Stimulated activated CD8-positive, alpha-beta memory T cell treated with anti-CD3 and anti-CD28 coated beads, Interleukin-4, amount 100 ng/mL, for 1 hour (primary cell): ENCODE measurements around the gene MAPK1.
"Not testable (repeated sequence)": the region's sequence is repeated elsewhere in the genome, so short reads cannot be mapped to it uniquely, and the experiment has no call there.

ENCODE experiments used
- DNase-seq, 2 donors: peaks; one replicate each; pipeline ENCODE4 v3.0.0-alpha.2; 2020; ENCODE audit warnings: low read depth in 2 of 2, low spot score in 1 of 2

Gene MAPK1

DNA sequence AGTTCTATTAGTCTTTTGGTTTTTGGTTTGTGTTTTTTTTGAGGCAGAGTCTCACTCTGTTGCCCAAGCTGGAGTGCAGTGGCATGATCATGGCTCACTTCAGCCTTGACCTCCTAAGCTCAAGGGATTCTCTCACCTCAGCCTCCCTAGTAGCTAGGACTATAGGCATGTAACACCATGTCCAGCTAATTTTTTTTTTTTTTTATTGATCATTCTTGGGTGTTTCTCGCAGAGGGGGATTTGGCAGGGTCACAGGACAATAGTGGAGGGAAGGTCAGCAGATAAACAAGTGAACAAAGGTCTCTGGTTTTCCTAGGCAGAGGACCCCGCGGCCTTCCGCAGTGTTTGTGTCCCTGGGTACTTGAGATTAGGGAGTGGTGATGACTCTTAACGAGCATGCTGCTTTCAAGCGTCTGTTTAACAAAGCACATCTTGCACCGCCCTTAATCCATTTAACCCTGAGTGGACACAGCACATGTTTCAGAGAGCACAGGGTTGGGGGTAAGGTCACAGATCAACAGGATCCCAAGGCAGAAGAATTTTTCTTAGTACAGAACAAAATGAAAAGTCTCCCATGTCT, 15.4 kb upstream of the MAPK1 start:
- not testable (repeated sequence) for DNase-seq

DNA sequence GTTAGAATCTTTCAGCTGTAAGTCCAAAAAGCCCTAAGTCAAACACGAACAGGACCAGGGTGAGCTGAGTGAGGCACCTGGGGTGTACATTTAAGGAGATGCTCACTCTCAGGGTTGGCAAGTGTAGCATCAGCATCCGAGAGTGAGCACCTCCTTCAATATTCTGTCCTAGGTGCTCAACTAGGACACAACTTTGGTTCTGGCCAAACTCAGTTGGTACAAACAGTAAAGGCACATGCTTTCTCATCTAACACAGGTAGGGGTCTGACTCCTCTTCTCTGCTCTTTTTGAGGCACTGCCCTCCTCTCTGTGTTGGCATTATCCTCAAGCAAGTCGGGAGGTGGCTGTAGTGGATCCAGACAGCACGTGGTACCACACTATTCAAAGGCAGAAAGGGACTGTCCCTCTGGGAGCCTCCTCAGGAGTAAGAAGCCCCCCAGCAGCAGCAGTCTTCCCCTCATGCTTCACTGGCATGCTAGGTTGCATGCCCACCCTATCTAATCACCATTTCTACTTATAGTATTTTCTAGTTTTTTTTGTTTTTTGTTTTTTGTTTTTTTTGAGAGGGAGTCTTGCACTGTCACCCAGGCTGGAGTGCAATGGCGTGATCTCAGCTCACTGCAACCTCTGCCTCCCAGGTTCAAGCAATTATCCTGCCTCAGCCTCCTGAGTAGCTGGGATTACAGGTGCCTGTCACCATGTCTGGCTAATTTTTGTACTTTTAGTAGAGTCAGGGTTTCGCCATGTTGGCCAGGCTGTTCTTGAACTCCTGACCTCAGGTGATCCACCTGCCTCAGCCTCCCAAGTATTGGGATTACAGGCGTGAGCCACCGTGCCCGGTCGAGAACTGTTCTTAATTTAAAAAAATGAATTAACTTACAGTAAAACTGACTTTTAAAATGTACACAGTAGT, 14.7 kb upstream of the MAPK1 start:
- DNase-seq: no peak

DNA sequence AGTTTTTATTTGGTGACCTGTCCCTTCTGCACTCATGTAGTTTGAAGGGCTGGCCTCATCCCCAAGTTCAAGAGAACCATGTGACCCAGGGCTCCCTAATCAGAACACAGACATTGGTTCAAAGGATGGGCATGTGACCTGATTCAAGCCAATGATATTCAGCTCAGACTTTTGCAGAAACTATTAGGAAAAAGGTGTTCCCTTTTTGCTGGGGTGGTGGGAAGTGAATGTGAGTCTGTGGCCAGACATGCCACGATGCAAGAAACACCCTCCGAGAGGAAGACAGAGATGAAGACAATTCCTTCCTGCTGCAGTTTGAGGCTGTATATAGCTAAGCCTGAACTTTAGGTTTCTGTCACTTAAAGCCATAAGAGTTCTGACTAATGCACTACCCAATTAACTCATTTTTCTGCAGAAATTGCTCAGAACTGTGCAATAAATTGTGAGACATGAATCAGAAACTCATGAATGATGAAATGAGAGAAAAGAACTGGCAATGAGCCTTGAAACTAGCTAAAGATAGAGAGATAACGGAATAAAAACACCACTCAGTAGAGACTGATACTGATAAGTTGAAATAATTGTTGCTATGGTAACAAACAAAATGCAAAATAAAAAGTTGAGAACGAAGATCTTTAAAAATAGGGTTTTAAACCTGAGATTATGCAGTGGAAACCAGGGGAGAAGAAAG, 9.2 kb upstream of the MAPK1 start:
- DNase-seq: no peak

DNA sequence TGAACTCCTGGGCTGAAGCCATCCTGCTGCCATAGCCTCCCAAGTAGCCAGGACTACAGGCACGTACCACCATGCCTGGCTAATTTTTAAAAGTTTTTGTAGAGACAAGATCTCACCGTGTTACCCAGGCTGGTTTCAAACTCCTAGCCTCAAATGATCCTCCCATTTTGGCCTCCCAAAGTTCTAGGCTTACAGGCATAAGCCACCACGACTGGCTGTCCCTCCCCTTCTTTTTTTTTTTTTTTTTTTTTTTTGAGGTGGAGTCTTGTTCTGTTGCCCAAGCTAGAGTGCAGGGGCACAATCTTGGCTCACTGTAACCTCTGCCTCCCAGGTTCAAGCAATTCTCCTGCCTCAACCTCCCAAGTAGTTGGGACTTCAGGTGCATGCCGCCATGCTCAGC, 7.5 kb upstream of the MAPK1 start:
- not testable (repeated sequence) for DNase-seq

DNA sequence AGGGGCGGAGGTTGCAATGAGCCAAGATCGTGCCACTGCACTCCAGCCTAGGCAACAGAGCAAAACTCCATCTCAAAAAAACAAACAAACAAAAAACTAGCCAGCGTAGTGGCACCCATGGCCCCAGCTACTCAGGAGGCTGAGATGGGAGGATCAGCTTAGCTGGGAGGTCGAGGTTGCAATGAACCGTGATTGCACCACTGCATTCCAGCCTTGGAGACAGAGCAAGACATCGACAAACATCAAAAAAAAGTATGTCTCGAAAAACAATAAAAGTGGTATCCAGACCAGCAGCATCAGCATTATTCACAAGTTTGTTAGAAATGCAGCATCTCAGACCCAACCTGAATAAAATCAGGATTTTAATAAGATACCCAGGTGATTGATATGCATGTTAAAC, 6.2 kb upstream of the MAPK1 start:
- DNase-seq: no peak

DNA sequence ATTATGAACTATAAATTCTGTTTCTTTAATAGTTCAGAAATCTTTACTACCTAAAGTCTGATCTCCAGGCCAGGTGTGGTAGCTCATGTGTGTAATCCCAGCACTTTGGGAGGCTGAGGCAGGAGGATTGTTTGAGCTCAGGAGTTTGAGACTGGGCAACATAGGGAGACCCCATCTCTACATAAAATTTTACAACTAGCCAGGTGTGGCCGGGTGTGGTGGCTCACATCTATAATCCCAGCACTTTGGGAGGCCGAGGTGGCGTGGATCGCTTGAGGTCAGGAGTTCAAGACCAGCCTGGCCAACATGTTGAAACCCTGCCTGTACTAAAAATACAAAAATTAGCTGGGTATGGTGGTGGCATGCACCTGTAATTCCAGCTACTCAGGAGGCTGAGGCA, 5.3 kb upstream of the MAPK1 start:
- not testable (repeated sequence) for DNase-seq

DNA sequence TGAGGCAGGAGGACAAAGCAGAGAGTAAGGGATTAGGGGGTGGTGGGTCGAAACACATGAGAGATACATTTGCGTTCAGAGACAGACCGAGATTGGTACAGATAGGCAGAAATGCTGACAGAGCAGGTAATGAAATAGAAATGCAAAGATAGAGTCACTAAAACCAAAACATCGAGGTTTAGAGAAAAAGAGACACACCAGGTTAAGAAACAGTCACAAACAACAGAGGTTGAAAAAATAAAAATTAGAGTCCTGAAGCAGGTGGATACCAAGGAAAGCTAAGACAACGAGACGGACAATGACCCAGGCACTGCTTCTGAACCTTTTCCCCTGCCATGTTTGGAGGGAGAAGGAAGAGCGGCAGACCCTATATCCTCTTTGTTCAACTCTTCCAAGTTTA, 1.2 kb upstream of the MAPK1 start:
- no peak for DNase-seq

DNA sequence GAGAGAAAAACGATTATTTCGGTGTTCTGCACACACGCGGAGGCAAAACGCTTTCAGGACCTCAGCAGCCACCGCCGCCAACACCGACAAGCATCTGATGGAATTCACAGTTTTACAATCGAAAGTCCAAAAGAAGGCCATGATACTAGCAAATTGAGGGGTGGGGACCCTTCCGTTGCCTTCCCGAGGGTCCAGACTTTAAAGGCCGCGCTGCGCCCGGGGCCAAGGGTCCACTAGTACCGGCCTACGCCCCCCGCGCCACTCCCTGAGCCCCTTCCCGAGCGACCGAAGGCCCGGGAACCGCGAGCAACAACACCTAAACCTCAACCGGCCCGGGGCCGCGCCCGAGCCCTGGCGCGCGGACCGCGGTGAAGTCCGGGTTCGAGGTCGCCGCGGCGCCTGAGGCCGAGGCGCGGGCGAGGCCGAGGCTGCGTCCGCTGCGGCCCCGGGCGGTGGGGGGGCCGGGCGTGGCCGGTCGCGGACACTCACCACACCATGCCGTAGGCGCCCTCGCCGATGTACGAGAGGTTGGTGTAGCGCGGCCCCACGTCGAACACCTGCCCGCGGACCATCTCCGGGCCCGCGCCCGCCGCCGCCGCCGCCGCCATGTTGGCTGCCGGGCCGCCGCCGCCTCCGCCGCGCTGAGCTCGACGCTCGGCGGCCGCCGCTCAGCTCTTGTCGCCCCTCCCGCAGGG, 465 bp downstream of the MAPK1 start:
- no peak for DNase-seq

DNA sequence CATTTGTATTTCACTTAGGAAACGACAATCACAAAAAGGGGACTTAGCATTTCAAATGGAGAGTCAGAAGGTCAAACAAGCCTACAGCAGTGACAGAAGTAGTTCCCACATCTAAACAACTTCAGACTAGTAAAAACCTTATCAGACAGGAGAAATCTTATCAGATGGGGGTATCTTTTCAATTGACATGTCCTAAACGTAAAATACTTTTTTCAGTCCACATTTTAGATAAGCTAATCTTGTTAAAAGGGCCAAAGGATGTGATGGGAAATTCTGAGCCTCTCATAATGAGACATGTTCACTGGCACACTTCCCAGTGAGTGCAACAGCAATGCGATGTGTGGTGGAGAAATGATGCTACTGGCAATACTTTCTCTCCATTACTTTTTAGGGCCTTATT, 2.4 kb downstream of the MAPK1 start:
- DNase-seq: no peak

DNA sequence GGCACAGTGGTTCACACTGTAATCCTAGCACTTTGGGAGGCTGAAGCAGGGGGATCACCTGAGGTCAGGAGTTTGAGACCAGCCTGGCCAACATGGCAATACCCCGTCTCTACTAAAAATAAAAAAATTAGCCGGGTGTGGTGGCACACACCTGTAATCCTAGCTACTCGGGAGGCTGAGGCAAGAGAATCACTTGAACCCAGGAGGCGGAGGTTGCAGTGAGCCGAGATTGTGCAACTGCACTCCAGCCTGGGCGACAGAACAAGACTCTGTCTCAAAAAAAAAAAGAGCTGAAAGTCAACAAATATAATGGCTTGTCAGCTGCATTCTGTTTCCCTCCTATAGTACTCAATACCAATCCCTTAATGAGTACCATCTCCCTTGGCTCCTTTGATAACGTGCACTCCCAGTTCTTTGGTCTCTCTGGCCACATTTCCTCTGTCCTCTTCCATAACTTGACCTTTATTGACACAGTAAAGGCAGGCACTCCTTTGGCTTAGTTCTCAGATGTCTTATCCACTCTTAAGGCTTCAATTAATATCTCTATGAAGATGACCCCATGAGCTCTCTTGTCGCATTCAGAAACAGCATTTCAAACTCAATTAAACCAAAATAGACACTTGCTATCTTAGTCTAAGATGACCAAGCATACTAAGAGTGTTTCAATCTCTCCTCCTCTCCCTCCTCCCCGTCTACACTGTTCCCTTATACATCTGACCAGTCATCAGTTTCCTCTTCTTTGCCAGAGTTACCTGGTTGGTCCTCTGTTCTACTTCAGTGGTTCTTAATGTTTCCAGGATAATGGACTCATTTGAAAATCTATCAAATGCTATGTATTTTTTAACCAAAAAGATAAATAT, 4.8 kb downstream of the MAPK1 start:
- DNase-seq: no peak

DNA sequence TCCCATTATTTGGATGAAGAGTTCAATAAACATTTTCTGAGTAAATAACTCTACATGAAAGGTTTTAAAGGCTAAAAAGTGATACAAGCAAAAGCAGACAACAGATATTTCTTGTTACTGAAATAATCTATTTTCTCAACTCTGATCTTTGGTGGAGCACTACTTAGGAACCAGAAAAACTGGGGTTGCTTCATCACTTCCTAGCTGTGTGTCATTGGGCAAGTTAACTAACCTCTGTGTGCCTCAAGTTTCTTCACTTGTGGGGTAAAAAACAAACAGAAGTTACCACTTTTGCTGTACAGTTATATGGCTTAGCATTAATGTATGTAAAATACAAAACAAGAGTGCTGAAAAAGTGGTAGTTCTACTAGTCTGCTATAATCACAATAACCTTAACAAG, 5.6 kb downstream of the MAPK1 start:
- no peak for DNase-seq

DNA sequence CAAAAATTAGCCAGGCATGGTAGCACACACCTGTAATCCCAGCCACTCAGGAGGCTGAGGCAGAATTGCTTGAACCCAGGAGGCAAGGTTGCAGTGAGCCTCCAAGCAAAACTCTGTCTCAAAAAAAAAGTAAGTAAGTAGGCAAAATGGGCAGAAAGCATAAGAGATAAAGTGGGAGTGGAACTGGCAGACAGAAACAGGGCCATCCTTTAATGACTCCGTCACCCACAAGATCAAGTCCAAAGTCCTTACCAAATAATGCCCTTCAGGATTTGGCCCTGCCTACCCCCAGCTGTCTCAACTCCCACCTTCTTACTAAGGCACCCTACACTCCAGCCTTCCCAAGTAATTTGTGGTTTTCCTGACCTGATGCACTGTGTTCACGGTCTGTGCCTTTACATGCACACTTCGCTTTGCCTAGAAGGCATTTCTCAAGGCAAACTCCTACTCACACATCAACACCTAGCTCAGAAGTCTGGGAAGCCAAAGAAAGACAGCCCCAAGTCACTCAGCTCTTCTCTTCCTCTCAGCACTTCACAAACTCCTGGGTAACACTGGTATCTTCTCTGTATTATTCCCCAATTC, 6.1 kb downstream of the MAPK1 start:
- DNase-seq: no peak

DNA sequence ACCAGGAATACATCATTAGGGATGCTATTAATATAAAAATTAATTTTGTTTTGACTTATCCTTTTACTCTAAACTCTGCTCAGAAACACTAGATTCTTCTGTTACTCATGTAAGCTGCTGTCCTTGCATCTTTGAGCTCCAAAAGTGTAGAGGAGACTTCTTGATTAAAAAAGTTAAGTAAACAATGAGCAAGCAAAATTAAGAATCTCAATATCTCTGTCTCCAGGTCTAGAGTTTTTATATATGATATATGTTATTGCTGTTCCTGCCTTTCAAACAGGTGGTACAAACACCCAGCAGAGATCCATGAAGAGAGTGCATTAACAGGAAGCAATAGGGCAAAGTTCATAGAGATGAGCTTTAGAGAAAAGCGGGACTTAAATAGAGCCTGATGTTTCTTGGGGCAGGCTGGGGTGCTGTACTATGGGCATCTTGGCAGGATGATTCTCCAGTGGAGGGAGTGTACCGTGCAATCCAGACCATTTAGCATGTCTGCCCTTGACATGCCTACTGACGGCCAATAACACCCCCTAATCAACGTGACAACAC, 6.9 kb downstream of the MAPK1 start:
- no peak for DNase-seq

DNA sequence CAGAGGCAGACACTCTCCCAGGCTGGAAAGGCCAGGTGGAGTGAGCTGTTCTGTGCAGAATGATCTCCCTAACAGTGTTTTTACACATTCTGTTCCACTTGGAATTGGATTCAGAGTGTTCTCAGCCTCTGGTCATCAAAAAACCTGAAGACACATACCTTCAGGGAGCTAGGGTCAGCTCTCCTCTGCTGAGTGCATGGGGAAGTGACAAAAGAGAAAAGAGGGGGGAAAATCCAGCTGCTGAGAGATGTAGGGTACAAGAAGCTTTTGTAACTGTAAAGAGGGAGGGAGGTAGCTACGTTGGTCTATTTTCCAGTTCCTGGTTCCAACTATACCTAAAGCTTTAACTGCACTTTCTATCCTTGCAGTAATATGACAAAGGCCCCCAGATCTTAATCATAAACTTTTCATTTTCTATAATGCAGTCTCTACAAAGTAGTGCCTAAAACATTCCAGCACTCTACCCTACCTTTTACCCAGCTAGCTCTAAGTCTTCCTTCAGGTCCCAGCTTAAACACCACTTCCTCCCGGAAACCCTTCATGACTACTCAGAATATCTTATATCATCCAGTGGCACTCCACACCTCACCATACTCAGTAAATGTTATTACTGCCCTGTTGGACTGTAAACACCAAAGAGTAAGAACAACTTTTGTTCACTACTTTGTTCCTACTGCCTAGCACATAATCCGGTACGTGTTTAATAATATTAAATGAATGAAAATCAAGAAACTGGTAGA, 9.2 kb downstream of the MAPK1 start:
- DNase-seq: no peak

DNA sequence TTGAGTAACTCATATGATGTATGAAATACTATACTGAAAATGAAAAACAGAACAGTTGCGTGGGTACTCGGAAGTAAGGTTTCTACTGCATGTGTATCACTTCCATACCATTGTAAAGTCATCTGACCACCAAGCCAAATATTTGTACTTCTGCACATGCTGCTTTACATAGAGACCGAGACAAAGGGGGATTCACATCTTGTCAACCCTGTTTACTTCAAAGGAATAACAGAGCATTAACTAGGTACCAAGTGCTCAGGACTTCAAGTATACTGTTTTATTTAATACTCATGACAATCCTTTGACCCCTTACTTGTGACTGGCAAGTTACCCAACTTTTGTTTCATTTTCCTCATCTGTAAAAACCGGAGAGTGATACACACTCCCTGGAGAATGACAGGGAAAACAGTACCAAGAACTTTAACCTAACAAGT, 9.9 kb downstream of the MAPK1 start:
- DNase-seq: no peak

DNA sequence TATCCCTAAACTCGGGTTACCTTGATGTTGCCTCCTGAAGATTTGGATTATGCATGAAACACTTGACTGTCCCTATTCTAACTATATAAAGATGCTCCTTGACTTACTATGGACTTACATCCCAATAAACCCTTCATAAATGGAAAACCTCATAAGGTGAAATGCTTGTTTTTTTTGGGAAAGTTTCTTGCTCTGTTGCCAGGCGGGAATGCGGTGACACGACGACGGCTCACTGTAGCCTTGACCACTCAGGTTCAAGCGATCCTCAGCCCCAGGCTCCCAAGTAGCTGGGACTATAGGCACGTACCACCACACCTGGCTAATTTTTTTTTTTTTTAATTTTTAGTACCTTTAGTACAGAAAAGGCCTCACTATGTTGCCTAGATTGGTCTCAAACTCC, 10.6 kb downstream of the MAPK1 start:
- DNase-seq: no peak

DNA sequence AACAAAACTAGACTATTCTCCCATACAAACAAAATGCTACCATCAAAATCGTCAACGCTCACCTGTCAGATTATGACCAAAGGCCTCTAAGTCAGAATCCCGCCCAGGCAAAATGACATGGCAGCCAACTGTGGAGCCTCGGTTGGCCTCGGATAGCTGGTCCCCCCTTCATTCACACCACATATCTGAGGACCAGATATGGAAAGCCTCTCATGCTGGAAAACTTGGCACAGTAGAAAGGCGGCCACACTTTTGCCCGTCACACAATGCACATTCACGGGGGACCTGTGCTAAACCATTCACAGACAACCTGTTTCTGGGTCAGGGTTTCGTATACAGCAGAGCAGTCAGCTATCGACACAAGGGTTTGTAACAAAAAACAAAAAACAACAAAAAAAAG, 11.2 kb downstream of the MAPK1 start:
- no peak for DNase-seq

DNA sequence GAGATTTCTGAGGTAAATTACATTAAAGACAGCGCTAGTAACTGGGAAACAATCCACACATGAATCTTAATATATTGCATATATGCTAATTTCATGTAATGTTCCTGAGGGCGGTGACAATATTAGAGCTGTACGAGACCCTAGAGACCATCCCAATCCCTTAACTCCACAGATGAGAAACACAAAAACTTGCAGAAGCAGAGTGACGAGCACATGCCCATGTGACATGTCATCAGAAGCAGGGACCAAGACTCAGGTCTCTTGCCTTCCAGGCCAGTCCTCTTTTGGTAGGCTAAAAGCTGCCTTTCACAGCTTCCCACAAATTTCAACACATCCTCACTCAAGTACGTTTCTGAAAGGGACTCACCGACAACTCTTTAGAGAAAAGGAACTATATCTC, 11.8 kb downstream of the MAPK1 start:
- no peak for DNase-seq

DNA sequence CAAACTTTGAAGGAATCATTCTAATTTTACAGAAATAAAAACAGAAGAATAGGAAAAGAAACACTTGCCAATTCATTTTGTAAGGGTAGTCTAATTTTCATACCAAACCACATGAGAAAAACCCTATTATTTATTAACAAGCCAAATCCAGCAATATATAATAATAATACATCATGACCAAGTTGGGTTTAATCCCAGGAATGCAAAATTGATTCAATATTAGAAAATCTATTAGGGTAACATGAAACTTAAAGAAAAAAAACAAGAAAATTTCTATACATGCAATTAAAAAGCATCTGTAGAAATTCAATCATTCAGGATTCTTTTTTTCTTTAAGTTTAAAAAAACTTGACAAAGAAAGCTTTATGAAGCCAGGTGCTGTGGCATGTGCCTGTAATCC, 16.8 kb downstream of the MAPK1 start:
- DNase-seq: no peak
